ENCODE results near the gene TOP2B.

TOP2B gene

GRCh38 chr3:25581823-25582222 is 82.9 kb downstream of the TOP2B start:
- DNase-seq: no peak

- DNase-seq: no peak
These were observed 83.4 kb downstream of the TOP2B start for GRCh38 chr3:25581335-25581734.

- DNase-seq: no peak
These were observed 84.2 kb downstream of the TOP2B start for GRCh38 chr3:25580534-25580933.

- DNase-seq: no peak
These were observed 86.6 kb downstream of the TOP2B start for GRCh38 chr3:25578059-25578458.

GRCh38 chr3:25576831-25577454 is 87.8 kb downstream of the TOP2B start:
- no peak for DNase-seq

GRCh38 chr3:25576146-25576545 is 88.6 kb downstream of the TOP2B start:
- DNase-seq: no peak

- DNase-seq: no peak
These were observed 89.7 kb downstream of the TOP2B start for GRCh38 chr3:25575001-25575400.

- no peak for DNase-seq
These were observed 90.4 kb downstream of the TOP2B start for GRCh38 chr3:25574172-25574765.

GRCh38 chr3:25573386-25574171 is 91.1 kb downstream of the TOP2B start:
- DNase-seq: no peak

- DNase-seq: no peak
These were observed 91.8 kb downstream of the TOP2B start for GRCh38 chr3:25572919-25573385.

GRCh38 chr3:25572336-25572735 is 92.4 kb downstream of the TOP2B start:
- DNase-seq: no peak

- no peak for DNase-seq
These were observed 93.4 kb downstream of the TOP2B start for GRCh38 chr3:25571285-25571684.

GRCh38 chr3:25568525-25569078 is 96.1 kb downstream of the TOP2B start:
- DNase-seq: no peak

- no peak for DNase-seq
These were observed 96.7 kb downstream of the TOP2B start for GRCh38 chr3:25567806-25568524.

- no peak for DNase-seq
These were observed 97.3 kb downstream of the TOP2B start for GRCh38 chr3:25567388-25567787.

GRCh38 chr3:25566358-25566920 is 98.3 kb downstream of the TOP2B start:
- DNase-seq: no peak

GRCh38 chr3:25565807-25566206 is 98.9 kb downstream of the TOP2B start:
- DNase-seq: no peak

GRCh38 chr3:25564075-25564474 is 100.6 kb downstream of the TOP2B start:
- DNase-seq: no peak

- no peak for DNase-seq
These were observed 101.1 kb downstream of the TOP2B start for GRCh38 chr3:25563601-25564000.

- no peak for DNase-seq
These were observed 105.9 kb downstream of the TOP2B start for GRCh38 chr3:25558796-25559195.

- no peak for DNase-seq
These were observed 106.6 kb downstream of the TOP2B start for GRCh38 chr3:25558121-25558520.

GRCh38 chr3:25557694-25558093 is 107.0 kb downstream of the TOP2B start:
- no peak for DNase-seq

GRCh38 chr3:25556447-25556846 is 108.3 kb downstream of the TOP2B start:
- no peak for DNase-seq
